Measurements from ENCODE around the gene POLR2A. TPM values are rescaled to one million over a fixed set of nuclear protein-coding genes. Genes with fewer than 3 reads are reported as not detected.

POLR2A gene
- polyA plus RNA-seq, 3 donors = 12.1 to 27.9 (median 25.4) TPM

DNA sequence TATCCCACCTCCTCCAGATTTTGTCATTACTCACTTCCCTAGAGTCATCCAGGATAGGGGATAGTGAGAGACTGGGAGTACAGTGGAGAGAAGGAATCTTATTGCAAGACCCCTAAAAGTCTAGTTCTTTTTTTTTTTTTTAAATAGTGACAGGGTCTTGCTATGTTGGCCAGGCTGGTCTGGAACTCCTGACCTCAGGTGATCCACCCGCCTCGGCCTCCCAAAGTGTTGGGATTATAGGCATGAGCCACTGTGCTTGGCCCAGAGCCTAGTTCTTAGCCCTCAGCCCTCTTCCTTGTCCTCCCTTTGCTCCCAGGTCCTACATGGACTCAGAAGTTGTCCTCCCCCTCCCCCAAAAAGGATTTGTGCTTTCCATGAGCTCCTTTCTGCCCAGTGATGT, 42.0 kb upstream of the POLR2A start:
- Histone ChIP-seq H3K9me3 (replicated peaks in 1 of 2; ENCODE audit: control insufficient read depth in 1 of 2, insufficient read depth in 1 of 2, low read length in 2 of 2) (peaks cover 0 to 21% of the 10 kb centered on the region in 2 donors), H2AFZ (ENCODE audit: insufficient read depth, low read depth, low read length, poor library complexity, severe bottlenecking) (no peak overlapping the region), H3K36me3 (replicated peaks in 1 of 2; ENCODE audit: control insufficient read depth in 1 of 2, insufficient read depth in 2 of 2, low read length in 2 of 2) (no peaks in the 10 kb centered on the region), H3K27ac (ENCODE audit: low read depth in 1 of 2, low read length in 2 of 2) (no peak overlapping the region), H3K4me3 (replicated peaks in 1 of 3; ENCODE audit: low read depth in 2 of 3, low read length in 3 of 3) (no peak overlapping the region), H3K27me3 (ENCODE audit: control insufficient read depth in 2 of 2, insufficient read depth in 2 of 2, low read length in 2 of 2) (peaks cover 46 to 86% of the 10 kb centered on the region in 2 donors), H3K4me1 (ENCODE audit: control insufficient read depth in 1 of 2, insufficient read depth in 2 of 2, low read length in 2 of 2) (peaks cover 48 to 56% of the 10 kb centered on the region in 2 donors), H3K9ac (ENCODE audit: insufficient read depth, low read length, poor library complexity, severe bottlenecking) (no peak overlapping the region), H3K79me2 (ENCODE audit: insufficient read depth, low read length) (no peaks in the 10 kb centered on the region), H4K20me1 (ENCODE audit: insufficient read depth, low read length) (peaks cover 21% of the 10 kb centered on the region), H3K4me2 (replicated peaks; ENCODE audit: extremely low read depth, low read length, poor library complexity, severe bottlenecking) (no peak overlapping the region)
- TF ChIP-seq, protein P1, sequence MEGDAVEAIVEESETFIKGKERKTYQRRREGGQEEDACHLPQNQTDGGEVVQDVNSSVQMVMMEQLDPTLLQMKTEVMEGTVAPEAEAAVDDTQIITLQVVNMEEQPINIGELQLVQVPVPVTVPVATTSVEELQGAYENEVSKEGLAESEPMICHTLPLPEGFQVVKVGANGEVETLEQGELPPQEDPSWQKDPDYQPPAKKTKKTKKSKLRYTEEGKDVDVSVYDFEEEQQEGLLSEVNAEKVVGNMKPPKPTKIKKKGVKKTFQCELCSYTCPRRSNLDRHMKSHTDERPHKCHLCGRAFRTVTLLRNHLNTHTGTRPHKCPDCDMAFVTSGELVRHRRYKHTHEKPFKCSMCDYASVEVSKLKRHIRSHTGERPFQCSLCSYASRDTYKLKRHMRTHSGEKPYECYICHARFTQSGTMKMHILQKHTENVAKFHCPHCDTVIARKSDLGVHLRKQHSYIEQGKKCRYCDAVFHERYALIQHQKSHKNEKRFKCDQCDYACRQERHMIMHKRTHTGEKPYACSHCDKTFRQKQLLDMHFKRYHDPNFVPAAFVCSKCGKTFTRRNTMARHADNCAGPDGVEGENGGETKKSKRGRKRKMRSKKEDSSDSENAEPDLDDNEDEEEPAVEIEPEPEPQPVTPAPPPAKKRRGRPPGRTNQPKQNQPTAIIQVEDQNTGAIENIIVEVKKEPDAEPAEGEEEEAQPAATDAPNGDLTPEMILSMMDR (IDR thresholded peaks at IDR 0.05) = no peak
- Mint-ChIP-seq H3K36me3 (peaks cover 20 to 21% of the 10 kb centered on the region in 2 donors), H3K9me3 (peaks cover 0 to 25% (median 14%) of the 10 kb centered on the region in 7 donors), H3K4me1 (peaks cover 49% of the 10 kb centered on the region), H3K27me3 (ENCODE audit: low read depth in 3 of 3) (peaks cover 76 to 96% (median 89%) of the 10 kb centered on the region in 3 donors), H3K4me3 (peak overlapping the region in 1 of 2 donors; percentile 84), H3K27ac (no peak overlapping the region)
- WGBS (ENCODE audit: insufficient coverage) = no CpG with 5 or more reads among the region's 2 CpGs
- intact Hi-C loops (cut with micrococcal nuclease) = no loop called here
- DNase-seq = no peak

DNA sequence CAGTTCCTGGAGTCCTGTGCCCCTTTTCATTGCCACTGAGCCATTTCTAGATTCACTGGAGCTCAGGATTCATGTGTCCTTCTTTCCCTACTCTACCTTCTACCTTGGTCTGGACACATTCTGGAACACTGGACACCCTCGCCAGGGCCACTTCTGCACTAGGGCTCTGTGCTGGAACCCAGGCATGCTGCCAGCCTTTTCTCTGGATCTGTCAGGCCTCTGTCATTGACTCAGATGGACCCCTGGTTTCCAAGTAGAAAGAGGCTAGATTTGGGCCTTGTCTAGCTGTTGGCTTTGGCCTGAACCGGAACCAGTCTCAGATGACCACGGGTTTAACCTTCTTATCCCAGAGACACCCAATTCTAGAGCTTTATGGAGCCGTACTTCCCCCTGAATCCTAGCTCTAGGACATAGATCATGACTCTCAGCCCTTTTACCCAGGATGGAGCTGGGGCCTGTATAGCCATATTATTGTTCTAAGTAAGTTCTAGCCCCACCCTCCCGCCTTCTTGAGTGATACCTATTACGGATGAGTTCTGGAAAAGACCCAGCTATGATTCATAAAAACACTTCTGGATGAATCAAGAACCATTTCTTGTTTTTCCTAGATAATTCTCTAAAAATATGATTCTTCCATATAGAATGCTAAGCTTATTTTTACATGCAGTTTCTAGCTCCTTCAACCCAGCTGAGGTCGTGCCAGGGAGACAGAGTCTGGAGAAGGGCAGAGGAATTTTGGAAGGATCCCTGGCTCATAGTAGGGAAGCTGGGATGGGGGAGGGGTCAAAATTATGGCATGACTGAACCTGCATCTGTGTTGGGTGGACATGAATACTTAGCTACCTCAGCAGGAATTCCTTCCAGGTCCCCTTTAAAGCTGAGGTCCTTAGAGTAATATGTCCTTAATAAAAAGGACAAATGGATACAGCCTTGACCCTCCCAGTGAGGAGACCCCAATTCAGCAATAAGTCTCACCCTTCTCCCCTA, 40.4 kb upstream of the POLR2A start:
- no peak overlapping the region for H3K9ac ChIP-seq (ENCODE audit: insufficient read depth, low read length, poor library complexity, severe bottlenecking)
- Mint-ChIP-seq H3K4me3 (no peak overlapping the region), H3K36me3 (peaks cover 12 to 16% of the 10 kb centered on the region in 2 donors), H3K9me3 (peaks cover 0 to 27% (median 10%) of the 10 kb centered on the region in 7 donors), H3K4me1 (peaks cover 38% of the 10 kb centered on the region), H3K27me3 (ENCODE audit: low read depth in 3 of 3) (peaks cover 82 to 98% (median 95%) of the 10 kb centered on the region in 3 donors), H3K27ac (no peak overlapping the region)
- H3K4me1 ChIP-seq (ENCODE audit: control insufficient read depth in 1 of 2, insufficient read depth in 2 of 2, low read length in 2 of 2) = peaks cover 32 to 39% of the 10 kb centered on the region in 2 donors
- H3K4me3 ChIP-seq (replicated peaks in 1 of 3; ENCODE audit: low read depth in 2 of 3, low read length in 3 of 3) = no peak overlapping the region
- WGBS (ENCODE audit: insufficient coverage) = 100% methylated on average over 2 of the region's 7 CpGs
- H3K4me2 ChIP-seq (replicated peaks; ENCODE audit: extremely low read depth, low read length, poor library complexity, severe bottlenecking) = no peak overlapping the region
- H3K79me2 ChIP-seq (ENCODE audit: insufficient read depth, low read length) = no peaks in the 10 kb centered on the region
- H3K27ac ChIP-seq (ENCODE audit: low read depth in 1 of 2, low read length in 2 of 2) = no peak overlapping the region
- H3K9me3 ChIP-seq (replicated peaks in 1 of 2; ENCODE audit: control insufficient read depth in 1 of 2, insufficient read depth in 1 of 2, low read length in 2 of 2) = peaks cover 0 to 21% of the 10 kb centered on the region in 2 donors
- intact Hi-C loops (cut with micrococcal nuclease) = no loop called here
- TF ChIP-seq, protein P1 (IDR thresholded peaks at IDR 0.05) = no peak
- no peak overlapping the region for H2AFZ ChIP-seq (ENCODE audit: insufficient read depth, low read depth, low read length, poor library complexity, severe bottlenecking)
- H3K27me3 ChIP-seq (ENCODE audit: control insufficient read depth in 2 of 2, insufficient read depth in 2 of 2, low read length in 2 of 2) = peaks cover 52 to 94% of the 10 kb centered on the region in 2 donors
- H3K36me3 ChIP-seq (replicated peaks in 1 of 2; ENCODE audit: control insufficient read depth in 1 of 2, insufficient read depth in 2 of 2, low read length in 2 of 2) = no peaks in the 10 kb centered on the region
- peaks cover 5% of the 10 kb centered on the region for H4K20me1 ChIP-seq (ENCODE audit: insufficient read depth, low read length)
- DNase-seq = no peak

Measured in CD14-positive monocyte (primary cell).